ENCODE measurements around the gene SLX4IP.

- TF ChIP-seq RCOR1 (IDR thresholded peaks at IDR 0.05; ENCODE audit: low read depth, low read length) (no peak), CTCF (IDR thresholded peaks at IDR 0.05) (no peak), USF2 (IDR thresholded peaks at IDR 0.05) (no peak), HOXB5 (CRISPR knock-in tag; IDR thresholded peaks at IDR 0.05) (no peak), POLR2A (IDR thresholded peaks at IDR 0.05; ENCODE audit: low read length) (no peak), ELK1 (IDR thresholded peaks at IDR 0.05; ENCODE audit: low read depth, low read length) (no peak), POLR2AphosphoS2 (conservative IDR thresholded peaks at IDR 0.05; ENCODE audit: low read length) (no peak), RAD21 (conservative IDR thresholded peaks at IDR 0.05 in 1 of 2, IDR thresholded peaks at IDR 0.05 in 1 of 2) (no peak), EP300 (IDR thresholded peaks at IDR 0.05) (no peak), HOXA7 (CRISPR knock-in tag; IDR thresholded peaks at IDR 0.05) (no peak), JUNB (IDR thresholded peaks at IDR 0.05) (no peak), FOSL2 (IDR thresholded peaks at IDR 0.05) (no peak), FOSL2 (CRISPR knock-in tag; IDR thresholded peaks at IDR 0.05) (no peak)
Measured at GRCh38 chr20:10640897-10641296, 205.8 kb downstream of the SLX4IP start.
